Stimulated activated CD4-positive, alpha-beta T cell treated with anti-CD3 and anti-CD28 coated beads, Interleukin-1b, Interleukin-23, amount 100 ng/mL, for 24 hours (primary cell): ENCODE data around the gene USP36.
"Not testable (repeated sequence)": the region's sequence is repeated elsewhere in the genome, so short reads cannot be mapped to it uniquely, and the experiment has no call there.

Experiments
- DNase-seq, 4 experiments: peaks; one replicate each; pipeline ENCODE4 v3.0.0-alpha.2; 2020; ENCODE audit warnings: low read depth in 4 of 4, low spot score in 1 of 4

USP36 gene

GRCh38 chr17:78793968-78794367, 46.6 kb downstream of the USP36 start:
- DNase-seq = no peak

GRCh38 chr17:78793415-78793814, 47.2 kb downstream of the USP36 start:
- no peak for DNase-seq

DNA sequence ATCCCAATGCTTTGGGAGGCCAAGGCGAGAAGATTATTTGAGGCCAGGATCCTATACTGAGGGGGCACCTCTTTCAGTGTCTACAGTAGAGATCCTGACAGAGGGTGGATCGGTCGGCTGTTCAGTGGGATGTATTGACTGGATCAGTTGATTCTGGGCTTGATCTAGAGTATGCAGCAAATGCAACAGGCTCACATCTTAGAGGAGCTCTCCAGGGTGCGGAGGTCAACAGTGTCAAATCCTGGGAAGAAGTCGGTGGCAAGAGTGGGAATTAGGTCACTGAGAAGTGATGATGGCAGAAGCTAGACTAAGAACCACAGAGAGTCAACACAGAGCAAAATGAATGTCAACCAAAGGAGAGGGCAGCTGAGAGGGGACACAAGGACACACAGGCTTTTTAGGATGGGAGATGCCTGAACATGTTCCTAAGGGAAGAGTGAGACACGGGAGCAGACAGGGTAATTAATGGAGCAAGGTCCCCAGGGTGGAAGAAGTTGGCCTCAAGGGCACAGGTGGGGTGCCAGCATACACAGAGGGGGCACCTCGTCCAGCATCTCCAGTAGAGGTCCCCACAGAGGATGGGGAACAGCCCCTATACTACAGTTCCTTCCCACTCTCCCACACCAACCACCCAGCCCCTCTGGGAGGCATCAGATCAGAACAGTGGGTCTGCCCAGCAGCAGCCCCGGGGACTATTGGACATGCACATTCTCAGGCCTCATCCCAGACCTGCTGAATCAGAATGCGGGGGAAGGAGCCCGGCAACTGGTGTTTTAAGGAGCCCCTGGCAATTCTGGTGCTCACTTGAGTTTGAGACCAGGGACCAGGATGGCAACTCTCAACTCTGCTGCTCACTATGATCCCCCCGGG, 48.5 kb downstream of the USP36 start:
- no peak for DNase-seq

- DNase-seq = no peak
Observed at GRCh38 chr17:78790552-78790951, 50.1 kb downstream of the USP36 start.

DNA sequence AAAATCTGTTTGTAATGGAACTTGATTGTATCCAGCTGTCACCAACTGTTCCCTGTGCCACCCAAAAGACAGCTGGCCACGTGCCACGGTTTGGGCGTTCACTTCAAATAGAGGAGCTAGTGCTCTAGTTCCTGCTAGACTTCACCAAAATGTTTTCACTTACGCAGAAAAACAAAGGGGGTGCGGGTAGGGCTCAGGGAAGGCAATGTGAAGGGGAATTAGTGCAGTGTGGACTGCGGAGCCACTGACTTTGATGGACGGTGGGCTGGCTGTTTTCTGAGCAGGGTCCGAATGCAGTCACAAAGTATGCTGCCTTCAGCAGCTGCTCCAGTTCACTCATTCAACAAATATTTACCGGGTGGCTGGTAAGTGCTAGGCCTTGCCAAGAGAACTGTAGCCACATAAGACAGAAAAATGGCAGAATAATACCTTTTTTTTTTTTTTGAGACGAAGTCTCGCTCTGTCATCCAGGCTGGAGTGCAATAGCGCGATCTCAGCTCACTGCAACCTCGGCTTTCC, 50.9 kb downstream of the USP36 start:
- no peak for DNase-seq

GRCh38 chr17:78789149-78789662, 51.4 kb downstream of the USP36 start:
- no peak for DNase-seq

GRCh38 chr17:78788451-78788850, 52.2 kb downstream of the USP36 start:
- DNase-seq = no peak

- no peak for DNase-seq
Observed at GRCh38 chr17:78787444-78787843, 53.2 kb downstream of the USP36 start.

DNA sequence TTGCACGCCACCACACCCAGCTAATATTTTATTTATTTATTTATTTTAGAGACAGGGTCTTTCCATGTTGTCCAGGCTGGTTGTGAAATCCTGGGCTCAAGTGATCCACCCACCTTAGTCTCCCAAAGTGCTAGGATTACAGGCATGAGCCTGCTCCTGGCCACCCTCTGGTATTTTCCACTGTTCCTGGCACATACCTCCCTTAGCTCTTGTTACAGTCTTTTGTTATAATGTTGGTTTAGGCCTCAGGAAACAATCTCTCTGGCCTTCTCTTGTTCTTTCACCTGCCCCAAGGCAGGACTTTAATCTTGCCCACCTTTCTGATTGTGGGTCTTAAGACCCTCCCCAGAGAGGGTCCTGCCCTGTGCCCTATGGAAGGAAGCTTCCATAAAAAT, 55.0 kb downstream of the USP36 start:
- no peak for DNase-seq

DNA sequence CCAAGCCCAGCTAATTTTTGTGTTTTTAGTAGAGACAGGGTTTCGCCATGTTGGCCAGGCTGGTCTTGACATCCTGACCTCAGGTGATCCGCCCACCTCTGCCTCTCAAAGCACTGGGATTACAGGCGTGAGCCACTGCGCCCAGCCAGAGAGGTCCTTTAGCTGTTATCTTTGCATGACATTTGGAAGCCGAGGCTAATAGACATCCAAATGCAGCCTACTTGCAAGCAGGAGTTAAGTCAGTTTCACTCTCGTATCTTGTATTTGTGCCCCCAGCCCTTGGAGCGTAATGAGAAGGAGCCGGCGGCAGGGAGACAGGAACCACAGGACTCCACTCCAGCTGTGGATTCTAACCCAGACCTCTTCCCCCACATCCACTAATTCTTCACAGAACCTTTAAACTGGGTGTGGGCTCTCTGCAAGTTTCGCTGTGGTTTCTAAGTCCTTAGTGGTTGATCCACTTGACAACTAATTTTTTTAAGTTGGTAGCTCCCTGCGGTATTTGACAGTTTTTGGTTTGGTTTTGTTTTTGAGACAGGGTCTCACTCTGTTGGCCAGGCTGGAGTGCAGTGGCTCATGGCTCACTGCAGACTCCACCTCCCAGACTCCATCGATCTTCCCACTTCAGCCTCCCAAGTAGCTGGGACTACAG, 55.5 kb downstream of the USP36 start:
- DNase-seq = no peak

GRCh38 chr17:78784352-78784751, 56.3 kb downstream of the USP36 start:
- DNase-seq = no peak

- no peak for DNase-seq
Observed at GRCh38 chr17:78783711-78784324, 56.8 kb downstream of the USP36 start.

DNA sequence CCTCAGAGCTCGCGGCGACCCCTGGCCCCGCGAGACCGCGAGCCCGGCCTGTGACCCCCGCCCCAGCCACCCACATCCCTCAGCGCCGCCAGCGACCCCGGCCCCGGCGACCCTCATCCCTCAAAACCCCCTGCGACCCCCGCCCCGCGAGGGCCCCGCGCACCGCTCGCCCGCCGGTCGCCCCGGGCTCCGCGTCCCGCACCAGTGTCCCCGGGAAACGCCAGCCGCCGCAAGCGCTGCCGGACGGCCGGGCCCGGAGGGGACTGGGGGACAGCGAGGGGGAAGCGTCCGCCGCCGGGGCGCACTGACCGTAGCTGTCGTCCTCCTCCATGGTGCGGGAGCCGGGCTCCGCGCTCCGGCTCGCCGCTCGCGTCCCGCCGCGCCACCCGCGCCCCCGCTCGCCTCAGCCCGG, 58.7 kb downstream of the USP36 start, which contains the start of gene CYTH1:
Gene CYTH1, minus strand, starts transcription at position 381 of the 412 bp plus-strand sequence. Its CDS starts 50 bp downstream, at position 331.
- DNase-seq = no peak

DNA sequence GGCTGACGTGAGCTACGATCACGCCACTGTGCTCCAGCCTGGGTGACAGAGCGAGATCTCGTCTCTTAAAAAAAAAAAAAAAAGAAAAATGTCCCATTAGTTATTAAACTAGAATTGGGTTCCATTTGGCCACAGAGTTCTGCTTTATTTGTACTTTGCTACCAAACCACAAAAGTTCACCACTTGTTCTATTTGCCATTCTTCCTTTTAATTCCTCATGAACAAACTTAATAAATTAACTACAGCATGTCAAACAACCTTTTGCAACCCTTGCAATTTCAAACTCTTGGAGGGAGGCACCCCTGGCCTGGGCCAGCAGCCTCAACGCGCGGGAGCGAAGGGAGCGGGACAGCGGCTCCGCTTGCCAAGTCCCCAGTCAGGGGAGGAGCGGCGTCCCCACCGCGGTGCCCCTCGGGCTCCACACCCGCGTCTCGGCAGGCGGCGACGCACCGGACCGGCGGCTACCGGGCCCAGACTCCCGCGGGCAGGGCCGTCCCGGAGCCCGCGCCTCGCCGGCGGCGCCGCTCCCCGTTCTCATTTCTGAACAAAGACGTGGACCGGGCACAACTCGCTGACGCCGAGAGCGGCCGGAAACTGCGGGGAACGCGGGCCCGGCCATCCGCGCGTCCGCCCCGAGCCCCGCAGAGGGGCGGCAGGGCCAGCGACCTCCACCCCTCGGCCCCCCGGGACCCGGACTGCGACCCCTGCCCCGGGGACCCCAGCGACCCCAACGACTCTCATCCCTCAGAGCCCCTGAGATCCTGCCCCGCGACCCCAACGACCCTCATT, 59.3 kb downstream of the USP36 start:
- no peak for DNase-seq

- DNase-seq = no peak
Observed at GRCh38 chr17:78780335-78780734, 60.3 kb downstream of the USP36 start.

- DNase-seq = no peak
Observed at GRCh38 chr17:78779850-78780249, 60.8 kb downstream of the USP36 start.

- not testable (repeated sequence) for DNase-seq
Observed at GRCh38 chr17:78779286-78779651, 61.3 kb downstream of the USP36 start.

DNA sequence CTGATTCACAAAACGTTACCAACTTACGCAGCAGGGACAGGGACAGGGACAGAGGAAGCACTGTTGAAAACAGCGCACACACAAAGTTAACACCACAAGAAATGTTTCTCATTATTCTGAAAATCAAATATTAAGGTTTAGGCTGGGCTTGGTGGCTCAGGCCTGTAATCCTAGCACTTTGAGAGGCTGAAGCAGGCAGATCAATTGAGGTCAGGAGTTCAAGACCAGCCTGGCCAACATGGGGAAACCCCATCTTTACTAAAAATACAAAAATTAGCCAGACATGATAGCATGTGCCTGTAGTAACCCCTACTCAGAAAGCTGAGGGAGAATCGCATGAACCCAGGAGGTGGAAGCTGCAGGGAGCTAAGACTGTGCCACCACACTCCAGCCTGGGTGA, 62.7 kb downstream of the USP36 start:
- no peak for DNase-seq

DNA sequence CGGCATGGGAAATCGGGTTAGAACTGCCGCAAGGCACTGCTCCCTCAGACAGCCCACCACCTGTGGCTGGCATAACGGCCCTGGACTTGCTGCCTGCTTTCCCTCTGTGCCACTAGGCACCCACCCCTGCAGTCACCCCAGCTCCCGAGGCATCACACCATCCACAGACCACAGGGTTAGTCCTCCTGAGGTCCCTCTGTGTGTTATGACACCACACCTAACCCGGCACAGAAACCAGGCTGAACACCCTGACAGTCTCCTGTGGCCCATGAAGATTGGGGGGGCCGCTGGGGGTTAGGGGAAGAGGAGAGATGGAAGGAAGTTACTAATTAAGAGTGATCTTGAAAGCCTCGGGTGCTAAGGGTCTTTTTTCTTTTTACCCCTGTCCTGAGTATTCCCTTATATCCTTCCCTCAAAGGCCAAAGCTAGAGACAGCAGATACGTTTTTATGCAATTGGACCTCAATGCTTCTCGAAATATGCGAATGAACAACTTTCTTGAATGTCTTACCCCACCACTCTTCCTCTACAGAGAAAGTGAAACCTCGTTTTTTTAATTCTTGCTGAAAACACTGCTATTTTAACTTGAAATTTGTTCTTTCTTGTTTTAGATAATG, 65.5 kb downstream of the USP36 start:
- DNase-seq = peak in 2 of 4 experiments; percentile 51 to 61

- no peak for DNase-seq
Observed at GRCh38 chr17:78774453-78774852, 66.2 kb downstream of the USP36 start.
